Mucosa of descending colon (tissue), 3 donors: Measurements from ENCODE around the gene CTTNBP2. TPM values are rescaled to one million over a fixed set of nuclear protein-coding genes. Genes with fewer than 3 reads are reported as not detected.

ENCODE experiments used
- ATAC-seq: fragments of 200-7000 bp; cut with Tn5 transposase; one replicate; pipeline ENCODE4 v1.9.1; 2020; ENCODE audit warnings: mild to moderate bottlenecking, moderate library complexity
- DNase-seq, 3 donors: peaks; one replicate each; pipeline ENCODE4 v3.0.0-alpha.2; 2020
- H3K36me3 ChIP-seq: fragments of 200-600 bp; one replicate; pipeline ENCODE4 v1.8.0; 2021; ENCODE audit warnings: low read depth, mild to moderate bottlenecking
- H3K4me1 ChIP-seq: fragments of 200-600 bp; one replicate; pipeline ENCODE4 v1.8.0; 2021; ENCODE audit warnings: low read depth, mild to moderate bottlenecking
- H3K4me3 ChIP-seq: fragments of 200-600 bp; one replicate; pipeline ENCODE4 v1.8.0; 2021; ENCODE audit warnings: mild to moderate bottlenecking
- H3K9me3 ChIP-seq: fragments of 200-600 bp; one replicate; pipeline ENCODE4 v1.8.0; 2021; ENCODE audit warnings: mild to moderate bottlenecking
- intact Hi-C, 2 donors: fragments of 100-400 bp; cut with DNase I in 1 of 2; cut with micrococcal nuclease in 1 of 2; formaldehyde crosslinking; loops; one replicate each; pipeline versions ENCODE4 v1.11.0 to v1.11.1; 2022; cut with DNase I, micrococcal nuclease
- total RNA-seq, 3 donors: library from RNA; stranded (reverse); fragmentation: NEBNext Ultra II Directional in 2 of 3; extraction: Animal tissue kit (Norgen Biotek cat#: 25700) in 2 of 3; gene quantifications; one replicate each; pipeline versions ENCODE4 v1.2.1 to v1.2.4, GENCODE V29; 2021 to 2023
- TF ChIP-seq, protein P1 (sequence below): fragments of 200-600 bp; IDR thresholded peaks from one replicate; pipeline ENCODE4 v1.8.0; 2022; ENCODE audit warnings: antibody characterized with exemption, mild to moderate bottlenecking
- donor health status: DM: no; HTN: no; CAD: no; lungs with moderate emphysema.
- donor health status: DM: no; HTN: no; CAD: no.
- donor health status: DM: no; HTN: yes; CAD: no.

CTTNBP2 gene
- total RNA-seq, 3 donors from 2014 or later: 3.9 to 8.3 (median 7.2) TPM

DNA sequence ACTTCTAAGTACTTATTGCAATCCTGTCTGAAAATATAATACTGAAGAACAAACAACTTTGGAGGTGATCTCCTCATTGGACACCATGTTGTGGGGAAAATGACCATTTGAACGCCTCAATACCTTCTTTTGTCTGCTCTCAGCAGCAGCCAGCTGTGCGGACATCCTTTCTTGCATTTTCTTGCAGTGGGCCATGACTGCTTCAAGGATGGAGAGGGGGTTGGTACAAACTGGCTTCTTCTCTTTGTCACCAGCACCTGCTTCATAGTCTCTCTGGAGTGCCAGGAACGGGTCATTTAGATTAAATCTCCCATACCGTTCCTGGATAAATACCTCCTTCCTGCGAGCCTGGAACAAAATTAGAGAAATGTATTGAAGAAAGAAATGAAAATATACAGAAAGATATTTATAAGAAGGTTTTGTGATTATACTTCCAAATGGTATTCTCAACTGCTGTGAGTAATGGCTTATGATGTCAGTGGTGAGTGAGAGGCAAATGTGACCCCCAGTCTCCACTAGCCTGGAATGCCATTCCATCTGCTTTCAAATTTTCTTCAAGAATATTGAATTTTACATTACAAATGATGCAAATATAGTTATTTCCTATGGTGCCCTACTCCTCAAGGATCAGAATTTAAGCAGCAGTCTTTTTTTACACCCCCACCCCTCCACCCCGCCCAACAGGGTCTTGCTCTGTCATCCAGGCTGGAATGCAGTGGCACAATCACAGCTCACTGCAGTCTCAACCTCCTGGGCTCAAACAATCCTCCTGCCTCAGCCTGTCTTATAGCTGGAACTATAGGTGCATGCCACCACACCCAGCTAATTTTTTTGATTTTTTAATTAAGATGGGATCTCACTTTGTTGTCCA is 62.4 kb downstream of the CTTNBP2 start:
- Histone ChIP-seq H3K4me1 (no peaks in the 10 kb centered on the region), H3K36me3 (no peaks in the 10 kb centered on the region), H3K4me3 (no peak overlapping the region), H3K9me3 (no peaks in the 10 kb centered on the region)
- no peak for ATAC-seq
- no peak for DNase-seq
- intact Hi-C loops: no loop called here
- TF ChIP-seq, protein P1, sequence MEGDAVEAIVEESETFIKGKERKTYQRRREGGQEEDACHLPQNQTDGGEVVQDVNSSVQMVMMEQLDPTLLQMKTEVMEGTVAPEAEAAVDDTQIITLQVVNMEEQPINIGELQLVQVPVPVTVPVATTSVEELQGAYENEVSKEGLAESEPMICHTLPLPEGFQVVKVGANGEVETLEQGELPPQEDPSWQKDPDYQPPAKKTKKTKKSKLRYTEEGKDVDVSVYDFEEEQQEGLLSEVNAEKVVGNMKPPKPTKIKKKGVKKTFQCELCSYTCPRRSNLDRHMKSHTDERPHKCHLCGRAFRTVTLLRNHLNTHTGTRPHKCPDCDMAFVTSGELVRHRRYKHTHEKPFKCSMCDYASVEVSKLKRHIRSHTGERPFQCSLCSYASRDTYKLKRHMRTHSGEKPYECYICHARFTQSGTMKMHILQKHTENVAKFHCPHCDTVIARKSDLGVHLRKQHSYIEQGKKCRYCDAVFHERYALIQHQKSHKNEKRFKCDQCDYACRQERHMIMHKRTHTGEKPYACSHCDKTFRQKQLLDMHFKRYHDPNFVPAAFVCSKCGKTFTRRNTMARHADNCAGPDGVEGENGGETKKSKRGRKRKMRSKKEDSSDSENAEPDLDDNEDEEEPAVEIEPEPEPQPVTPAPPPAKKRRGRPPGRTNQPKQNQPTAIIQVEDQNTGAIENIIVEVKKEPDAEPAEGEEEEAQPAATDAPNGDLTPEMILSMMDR: no peak

DNA sequence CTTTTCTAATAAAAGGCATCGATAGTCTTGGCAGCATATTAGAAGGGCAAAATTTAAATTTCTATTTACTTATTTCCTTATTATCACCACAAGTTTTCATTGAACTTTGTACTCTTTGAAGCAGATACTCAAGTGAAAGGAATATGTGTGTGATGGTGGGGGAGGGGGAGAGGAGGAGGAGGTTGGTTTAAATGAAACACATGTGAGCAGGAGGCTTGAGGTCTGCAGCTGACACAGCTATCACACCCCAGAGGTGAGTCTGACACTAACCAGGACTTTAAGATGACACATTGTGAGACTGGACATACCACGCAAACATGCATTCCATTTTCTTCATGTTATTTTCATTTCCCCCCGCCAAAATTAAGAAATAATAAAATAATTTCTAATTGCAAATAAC is 63.3 kb downstream of the CTTNBP2 start:
- peak; percentile 60 for ATAC-seq
- Histone ChIP-seq H3K36me3 (no peaks in the 10 kb centered on the region), H3K9me3 (no peaks in the 10 kb centered on the region), H3K4me1 (no peaks in the 10 kb centered on the region), H3K4me3 (no peak overlapping the region)
- TF ChIP-seq, protein P1: no peak
- intact Hi-C loops: no loop called here
- no peak for DNase-seq

DNA sequence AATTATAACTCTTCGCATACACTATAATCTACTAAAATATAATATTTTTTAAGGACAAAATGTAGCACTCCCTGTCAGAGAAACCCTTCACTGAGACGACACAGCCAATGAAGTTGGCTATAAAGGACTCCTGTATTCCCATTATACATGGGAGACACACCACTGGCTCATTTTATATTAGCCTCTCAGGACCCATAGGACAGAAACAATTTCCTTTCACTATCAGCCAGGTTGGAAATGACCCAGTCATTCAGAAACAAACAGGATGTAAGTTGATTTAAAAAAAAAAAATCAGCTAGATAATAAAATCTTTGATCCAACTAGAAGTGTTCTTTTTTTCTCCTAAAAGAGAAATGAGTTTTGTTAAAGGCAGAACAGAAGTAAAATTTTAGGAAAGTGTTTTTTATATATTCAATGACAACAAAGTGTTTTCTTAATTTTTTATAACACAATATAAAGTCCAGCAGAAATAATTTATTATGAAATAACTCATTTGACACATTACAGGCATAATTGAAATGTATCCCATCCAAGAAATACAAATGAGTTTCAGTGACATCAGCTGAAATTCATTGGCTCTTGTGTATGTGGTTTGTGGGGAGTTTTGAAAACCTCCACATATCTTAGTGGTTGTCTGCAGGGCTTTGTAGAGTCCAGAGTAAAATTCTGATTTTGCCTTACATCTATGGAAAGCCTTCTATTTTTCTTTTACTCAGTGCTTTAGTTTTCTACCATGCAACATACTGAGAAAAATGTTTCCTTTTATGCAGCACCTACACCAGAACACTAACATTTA is 64.1 kb downstream of the CTTNBP2 start:
- TF ChIP-seq, protein P1: no peak
- DNase-seq (no peak), ATAC-seq (no peak)
- no peak overlapping the region for H3K4me3 ChIP-seq
- H3K9me3 ChIP-seq: no peaks in the 10 kb centered on the region
- intact Hi-C loops: no loop called here
- no peaks in the 10 kb centered on the region for H3K4me1 ChIP-seq
- no peaks in the 10 kb centered on the region for H3K36me3 ChIP-seq

DNA sequence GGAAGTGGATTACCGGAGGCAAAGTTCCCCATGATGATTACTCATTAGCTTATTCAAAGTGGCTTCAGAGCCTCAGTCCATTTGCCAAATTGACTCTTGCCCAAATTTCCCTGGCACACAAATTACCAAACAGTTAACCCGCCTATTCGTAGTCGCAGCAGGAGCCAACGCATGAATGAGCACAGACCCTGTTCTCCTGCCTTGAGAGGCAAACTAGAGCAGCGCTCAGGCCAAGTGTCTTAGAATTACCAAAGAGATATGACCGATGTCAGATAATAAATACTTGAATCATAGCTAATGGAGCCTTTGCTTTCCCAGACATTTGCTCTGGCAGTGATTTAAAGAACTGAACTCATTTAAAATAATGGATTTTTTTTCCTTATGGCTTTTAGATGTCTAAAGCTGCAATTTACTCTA is 64.9 kb downstream of the CTTNBP2 start:
- intact Hi-C loops: no loop called here
- ATAC-seq (no peak), DNase-seq (peak in 1 of 3 donors; percentile 10)
- no peaks in the 10 kb centered on the region for H3K36me3 ChIP-seq
- no peaks in the 10 kb centered on the region for H3K9me3 ChIP-seq
- H3K4me3 ChIP-seq: no peak overlapping the region
- H3K4me1 ChIP-seq: no peaks in the 10 kb centered on the region
- TF ChIP-seq, protein P1: no peak

DNA sequence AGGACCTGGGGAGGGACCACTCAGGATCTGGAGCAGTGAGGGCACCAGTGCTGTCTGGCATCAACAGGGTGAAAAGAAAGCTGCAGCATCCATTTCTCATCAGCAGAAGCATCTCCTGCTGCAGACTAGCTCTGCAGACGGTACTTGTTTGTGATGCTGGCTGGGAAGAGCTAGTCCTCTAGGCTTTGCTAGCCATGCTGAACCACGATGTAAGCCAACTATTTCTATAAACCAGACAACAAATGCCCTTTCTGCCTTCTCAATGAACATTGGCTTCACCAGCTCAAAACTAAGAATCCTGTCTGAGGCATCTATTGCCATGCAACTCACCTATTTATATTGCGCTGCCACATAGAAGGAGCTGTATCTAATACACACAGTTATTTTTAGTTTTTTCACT is 65.6 kb downstream of the CTTNBP2 start:
- TF ChIP-seq, protein P1: no peak
- intact Hi-C loops: no loop called here

More for the DNA sequence above, 65.6 kb downstream of the CTTNBP2 start:
- no peaks in the 10 kb centered on the region for H3K36me3 ChIP-seq
- no peak for ATAC-seq
- H3K4me1 ChIP-seq: no peaks in the 10 kb centered on the region
- no peaks in the 10 kb centered on the region for H3K9me3 ChIP-seq
- DNase-seq: no peak
- no peak overlapping the region for H3K4me3 ChIP-seq
